HG02973 (cell line): ENCODE data around the gene TLR6.
"Not testable (repeated sequence)": the region's sequence is repeated elsewhere in the genome, so short reads cannot be mapped to it uniquely, and the experiment has no call there.

Experiments
- ATAC-seq: cut with Tn5 transposase; IDR thresholded peaks from one replicate; pipeline ENCODE4 v1.9.1; 2021; ENCODE audit warnings: moderate library complexity; ENCODE audit not compliant: unreplicated experiment

The TLR6 gene

DNA sequence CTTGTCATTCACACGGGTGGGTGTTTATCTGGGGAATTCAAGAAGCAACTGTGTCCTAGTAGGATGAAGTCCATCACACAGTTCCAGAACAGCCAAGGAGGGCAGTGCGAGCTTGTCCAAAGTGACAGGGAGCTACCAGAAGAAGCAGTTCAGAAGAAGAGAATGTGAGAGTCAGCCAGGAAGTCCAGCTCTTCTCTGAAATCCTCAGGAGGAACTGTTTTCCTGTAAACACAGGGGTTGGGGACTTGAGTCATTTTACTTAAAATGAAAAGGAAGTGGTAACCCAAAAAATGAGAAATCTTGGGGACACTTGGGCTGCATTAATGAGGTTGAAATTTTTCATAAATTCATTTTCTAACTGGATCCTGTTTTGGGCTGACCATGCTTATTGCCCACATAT is 65.6 kb downstream of the TLR6 start:
- no peak for ATAC-seq

DNA sequence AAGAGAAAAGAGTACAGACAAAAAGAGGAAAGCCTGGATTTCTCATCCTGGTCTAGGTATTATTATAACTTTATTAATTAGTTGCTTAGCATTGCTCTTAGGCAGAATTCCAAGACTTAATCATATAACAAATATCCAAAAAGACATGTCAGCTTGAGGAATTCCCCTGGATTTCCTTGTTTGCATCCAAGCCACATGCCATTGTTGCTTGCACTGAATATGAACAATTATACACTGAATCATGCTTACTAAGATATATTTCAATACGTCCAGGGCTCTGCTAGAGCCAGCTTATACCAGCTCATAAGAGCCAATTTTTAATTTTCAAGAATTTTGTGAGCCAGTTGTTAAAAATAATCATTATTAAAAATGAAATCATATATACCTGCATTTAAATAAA is 68.3 kb downstream of the TLR6 start:
- no peak for ATAC-seq

DNA sequence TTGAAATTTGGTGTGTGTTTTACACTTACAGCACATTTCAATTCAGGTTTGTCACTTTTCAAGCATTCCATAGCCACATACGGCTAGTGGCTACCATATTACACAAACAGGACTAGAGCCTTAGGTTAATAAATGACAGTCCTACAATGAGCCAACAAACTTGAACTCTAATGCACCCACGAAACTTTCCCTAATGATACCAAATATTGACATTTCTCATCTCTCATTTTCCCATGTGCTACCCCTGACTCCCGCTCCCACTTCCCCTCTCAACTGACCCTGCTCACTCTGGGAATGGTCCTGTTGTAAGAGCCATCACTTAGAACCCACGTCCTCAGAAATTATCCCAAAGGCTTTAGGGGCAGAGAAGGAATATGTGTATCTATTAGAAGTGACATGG is 68.9 kb downstream of the TLR6 start:
- ATAC-seq, result no peak

DNA sequence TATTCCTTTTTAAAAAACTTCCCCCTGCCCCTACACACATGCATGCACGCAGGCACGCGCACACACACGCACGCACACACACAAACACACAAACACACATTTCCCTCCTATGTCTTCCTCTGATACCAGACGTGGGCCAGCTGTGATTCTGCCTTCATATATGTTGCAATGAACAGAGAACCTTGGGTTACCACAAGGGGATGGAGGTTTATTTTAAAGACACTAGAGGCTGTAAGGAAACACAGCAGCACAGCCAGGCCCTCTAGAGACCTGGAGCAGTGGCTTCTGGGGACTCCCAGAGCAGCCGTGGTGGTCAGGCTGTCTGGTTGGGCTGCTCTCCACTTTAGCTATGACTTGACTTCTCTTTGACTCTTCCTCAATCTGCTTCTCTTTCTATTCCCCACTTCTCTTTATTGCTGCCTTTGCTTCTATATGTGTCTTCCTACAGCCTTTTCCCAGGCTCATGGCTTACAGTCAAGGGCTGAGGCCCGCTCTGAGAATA is 70.7 kb downstream of the TLR6 start:
- peak; percentile 64 for ATAC-seq

DNA sequence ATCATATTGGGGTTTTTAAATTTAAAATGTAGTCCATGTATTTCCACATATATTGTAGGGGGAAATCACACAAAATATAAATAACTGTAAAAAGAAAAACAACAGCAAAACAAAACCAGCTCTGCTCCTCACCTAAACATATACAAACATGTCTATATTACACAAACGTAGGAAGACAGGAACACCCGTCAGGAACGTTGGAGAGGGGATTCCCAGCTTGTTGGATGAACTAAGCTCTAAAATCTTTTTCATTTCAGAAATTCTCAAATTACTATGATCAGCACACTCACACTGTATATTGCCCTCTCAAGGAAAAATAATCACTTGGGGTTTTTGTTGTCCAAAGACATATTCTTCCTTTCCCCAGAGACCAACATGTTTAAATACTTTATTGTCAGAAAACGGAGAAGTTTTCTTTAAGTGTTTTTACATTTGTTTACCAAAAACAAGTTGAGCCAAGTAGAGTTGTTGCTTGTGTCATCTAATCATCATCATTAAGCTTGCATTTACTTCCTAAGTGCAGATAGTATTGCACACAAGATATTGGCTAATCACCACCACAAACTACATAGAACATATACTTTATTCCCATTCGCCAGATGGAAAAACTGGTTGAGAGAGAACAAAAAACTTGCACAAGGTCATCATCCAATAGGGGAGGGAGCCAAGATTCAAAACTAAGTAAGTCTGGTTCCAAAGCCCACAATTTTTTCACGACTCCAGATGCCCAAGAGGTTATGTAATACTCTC is 71.4 kb downstream of the TLR6 start:
- ATAC-seq, result no peak

DNA sequence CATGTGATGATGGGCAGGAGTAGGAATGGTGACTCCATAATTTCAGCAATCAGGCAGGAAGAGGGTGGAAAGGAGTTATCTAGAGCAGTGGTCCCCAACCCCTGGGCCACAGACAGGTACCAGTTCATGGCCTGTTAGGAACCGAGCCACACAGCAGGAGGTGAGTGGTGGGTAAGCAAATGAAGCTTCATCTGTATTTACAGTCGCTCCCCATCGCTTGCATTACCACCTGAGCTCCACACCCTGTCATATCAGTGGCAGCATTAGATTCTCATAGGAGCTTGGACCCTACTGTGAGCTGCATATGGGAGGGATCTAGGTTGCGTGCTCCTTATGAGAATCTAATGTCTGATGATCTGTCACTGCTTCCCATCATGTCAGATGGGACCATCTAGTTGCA is 72.5 kb downstream of the TLR6 start:
- no peak for ATAC-seq

DNA sequence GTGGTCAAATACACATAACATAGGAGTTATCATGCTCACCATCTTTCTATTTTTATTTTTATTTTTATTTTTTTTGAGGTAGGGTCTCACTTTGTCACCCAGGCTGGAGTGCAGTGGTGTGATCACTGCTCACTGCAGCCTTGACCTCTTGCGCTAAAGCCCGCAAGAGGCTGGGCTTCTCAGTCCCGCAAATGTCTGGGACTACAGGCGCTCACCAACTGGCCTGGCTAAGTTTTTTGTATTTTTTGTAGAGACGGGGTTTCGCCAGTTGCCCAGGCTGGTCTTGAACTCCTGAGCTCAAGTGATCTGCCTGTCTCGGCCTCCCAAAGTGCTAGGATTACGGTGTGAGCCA is 73.5 kb downstream of the TLR6 start:
- ATAC-seq, result no peak

DNA sequence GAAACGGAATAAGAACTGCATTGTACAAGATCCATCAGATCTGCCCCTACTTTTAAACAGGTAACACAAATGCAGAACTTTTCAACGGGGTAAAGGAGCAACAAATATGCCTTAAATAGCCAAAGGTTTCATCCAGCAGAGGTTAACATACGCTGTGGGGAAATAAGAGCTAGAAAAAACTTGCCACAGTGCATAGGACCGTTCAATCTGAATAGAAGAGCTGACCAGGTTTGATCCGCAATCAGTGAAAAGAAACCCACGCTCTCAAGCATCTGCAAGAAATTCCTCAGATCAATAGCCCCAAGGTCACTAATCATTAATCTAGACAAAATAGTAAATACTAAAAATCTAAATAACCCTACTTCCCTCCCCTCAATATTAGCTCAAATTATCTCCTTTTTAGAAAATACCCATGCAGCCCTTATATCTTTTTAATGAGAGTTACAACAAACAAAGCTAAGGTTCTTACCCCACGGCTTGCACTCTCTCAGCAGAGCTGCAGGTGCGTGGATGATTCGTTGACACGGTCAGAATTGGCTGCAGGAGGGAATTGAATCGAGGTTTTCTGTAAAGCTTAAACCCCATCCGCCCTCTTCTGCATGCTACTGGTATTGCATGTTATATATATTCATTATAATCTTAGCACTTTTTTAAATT is 74.0 kb downstream of the TLR6 start, which contains the start of gene TLR10:
Gene TLR10, minus strand, starts transcription at position 539 of the 657 bp plus-strand sequence. CDS start 7,400 bp downstream, outside the sequence.
- peak; percentile 52 for ATAC-seq

DNA sequence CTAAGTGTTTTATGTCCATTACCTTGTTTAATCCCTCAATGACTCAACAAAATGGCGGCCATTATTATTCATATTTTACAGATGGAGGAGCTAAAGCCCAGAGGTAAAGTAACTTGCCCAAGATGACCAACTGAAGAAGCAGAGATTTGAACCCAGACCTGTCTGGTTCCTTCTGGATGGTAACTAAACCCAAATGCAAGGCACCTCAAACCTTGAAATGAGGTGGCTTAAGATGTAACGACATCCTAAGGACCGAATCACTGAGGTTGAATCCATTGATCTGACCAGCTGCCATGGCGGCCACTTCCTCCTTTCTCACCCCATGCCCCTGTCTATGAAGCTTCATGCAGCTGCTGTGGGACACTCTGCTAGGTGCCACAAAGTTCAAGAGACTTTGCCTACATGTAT is 74.8 kb downstream of the TLR6 start:
- no peak for ATAC-seq

DNA sequence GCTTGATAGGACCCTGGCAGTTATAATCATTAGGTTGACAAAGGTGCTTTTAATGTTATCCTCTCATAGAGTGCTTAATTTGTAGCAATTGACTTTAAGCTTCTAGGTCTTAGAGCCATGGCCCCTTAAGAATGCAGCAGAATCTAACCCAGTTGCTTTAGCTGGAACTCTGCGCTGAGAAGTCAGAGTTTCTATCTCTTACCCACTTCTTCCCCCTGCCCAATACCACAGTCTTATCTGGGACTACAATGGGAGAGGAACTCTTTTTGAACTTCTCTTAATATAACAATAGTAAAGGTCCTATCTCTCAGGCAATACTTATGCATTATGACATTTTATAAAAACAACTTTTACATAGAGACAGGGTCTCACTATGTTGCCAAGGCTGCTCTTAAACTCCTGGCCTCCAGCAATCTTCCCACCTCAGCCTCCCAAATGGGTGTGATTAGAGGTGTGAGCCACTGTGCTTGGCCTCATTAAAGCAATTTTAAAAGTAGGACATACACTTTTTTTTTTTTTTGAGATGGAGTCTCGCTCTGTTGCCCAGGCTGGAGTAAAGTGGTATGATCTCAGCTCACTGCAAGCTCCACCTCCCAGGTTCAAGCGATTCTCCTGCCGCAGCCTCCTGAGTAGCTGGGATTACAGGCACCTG is 75.7 kb downstream of the TLR6 start:
- no peak for ATAC-seq

DNA sequence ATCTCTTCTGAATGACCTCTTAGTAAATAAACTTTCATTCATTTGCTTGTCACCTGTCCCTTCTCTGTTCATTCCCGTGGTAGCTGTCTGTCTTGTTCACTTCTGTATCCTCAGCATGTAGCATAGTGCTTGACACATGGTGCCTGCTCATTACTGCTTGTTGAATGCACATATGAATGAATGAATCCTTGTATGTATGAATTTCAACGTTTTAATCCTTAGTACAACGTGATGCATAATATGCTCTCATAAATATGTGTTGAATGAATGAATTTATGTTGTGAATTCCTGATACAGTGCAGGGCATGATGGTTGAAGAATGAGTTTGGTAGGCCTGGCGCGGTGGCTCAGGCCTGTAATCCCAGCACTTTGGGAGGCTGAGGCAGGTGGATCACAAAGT is 76.8 kb downstream of the TLR6 start:
- ATAC-seq, result no peak

DNA sequence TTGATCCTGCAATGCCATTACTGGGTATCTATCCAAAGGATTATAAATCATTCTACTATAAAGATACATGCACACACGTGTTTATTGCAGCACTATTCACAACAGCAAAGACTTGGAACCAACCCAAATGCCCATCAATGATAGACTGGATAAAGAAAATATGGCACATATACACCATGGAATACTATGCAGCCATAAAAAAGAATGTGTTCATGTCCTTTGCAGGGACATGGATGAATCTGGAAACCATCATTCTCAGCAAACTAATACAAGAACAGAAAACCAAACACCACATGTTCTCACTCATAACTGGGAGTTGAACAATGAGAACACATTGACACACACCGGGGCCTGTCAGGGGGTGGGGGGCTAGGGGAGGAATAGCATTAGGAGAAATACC is 78.7 kb downstream of the TLR6 start:
- not testable (repeated sequence) for ATAC-seq

DNA sequence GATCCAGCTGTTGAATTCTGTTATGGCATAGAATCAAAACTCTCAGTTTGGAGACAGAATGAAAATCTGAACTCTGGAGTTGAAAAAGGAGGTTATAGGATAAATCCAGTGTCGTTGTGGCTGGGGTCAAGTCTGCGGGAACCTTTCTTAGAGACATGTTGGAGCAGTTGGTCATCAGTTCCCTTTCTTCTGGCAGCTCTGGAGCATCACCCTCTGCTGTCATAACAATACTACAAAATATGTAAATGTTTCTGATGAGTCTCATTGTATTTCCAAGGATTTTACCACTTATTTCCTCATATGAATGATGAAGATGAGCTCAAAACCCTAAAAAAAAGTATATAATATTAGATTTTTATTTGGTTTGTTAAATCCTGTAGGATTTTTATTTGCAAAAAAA is 81.3 kb downstream of the TLR6 start:
- no peak for ATAC-seq

DNA sequence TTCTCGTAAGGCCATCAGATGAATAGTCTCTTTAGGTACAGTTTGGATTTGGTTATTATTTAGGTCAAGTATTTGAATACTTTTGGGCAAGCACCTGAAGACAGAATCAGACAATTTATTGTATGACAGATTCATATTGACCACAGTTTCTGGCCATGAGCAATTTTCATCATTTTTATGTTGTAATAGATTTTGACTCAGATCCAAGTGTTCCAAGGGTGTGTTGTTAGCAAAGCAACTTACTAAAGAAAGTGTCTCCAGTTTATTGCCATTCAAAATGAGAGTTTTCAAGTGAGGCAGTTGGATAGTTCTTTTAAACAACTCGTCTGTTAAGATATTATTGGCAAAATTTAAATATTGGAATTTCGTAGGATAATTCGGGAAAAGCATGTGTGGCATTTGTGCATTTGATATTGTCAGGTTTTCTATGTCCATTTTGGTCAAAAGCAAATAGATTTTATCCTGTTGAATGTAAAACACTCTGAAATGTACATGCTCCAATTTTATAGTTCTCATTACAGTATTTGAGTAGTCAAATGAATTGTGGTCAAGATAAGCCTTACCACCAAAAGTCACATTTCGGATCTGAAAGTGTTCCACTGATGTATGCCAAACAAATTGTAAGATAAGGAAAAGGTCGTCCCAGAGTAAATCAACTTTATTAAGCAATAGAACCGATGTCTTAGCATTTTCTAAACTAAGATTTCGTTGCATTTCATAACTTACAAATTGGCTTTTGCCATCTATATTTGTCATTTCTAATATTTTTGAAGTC is 82.2 kb downstream of the TLR6 start:
- no peak for ATAC-seq
